GM21786 (cell line): ENCODE data around the gene FN3K.

Experiments used
- ATAC-seq: cut with Tn5 transposase; IDR thresholded peaks from one replicate; pipeline ENCODE4 v1.9.1; 2021; ENCODE audit not compliant: unreplicated experiment

The FN3K gene

DNA sequence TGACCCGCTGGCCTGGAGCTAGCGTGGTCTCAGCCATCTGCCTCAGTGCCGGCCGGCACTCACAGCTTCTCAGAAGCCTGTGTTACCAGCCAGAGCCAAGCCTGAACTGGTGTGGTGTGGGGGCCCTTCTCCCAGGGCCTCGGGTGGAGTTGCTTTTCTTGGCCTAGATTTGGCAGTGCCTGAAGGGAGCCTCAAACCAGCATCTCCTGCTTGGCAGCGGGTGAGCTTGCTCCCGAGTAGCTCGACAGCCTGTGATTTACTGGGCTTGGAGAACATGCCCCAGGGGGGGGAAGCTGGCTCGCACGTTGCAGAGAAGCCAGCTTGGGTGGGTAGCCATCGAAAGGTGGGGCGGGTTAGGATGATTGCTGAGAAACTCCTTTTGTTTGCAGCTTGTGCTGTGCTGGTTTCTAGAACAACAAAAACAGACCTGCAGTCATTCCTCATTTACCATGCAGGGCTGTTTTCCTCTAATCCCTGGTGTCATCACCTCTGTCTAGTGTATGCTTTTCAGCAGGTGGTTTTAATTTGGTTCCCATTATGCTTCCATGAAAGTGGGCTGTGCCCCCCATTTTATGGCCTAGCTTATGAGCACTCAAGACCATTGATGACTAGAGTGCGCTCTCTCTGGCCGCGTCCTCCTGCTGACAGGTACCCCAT is 58.7 kb downstream of the FN3K start:
- no peak for ATAC-seq

DNA sequence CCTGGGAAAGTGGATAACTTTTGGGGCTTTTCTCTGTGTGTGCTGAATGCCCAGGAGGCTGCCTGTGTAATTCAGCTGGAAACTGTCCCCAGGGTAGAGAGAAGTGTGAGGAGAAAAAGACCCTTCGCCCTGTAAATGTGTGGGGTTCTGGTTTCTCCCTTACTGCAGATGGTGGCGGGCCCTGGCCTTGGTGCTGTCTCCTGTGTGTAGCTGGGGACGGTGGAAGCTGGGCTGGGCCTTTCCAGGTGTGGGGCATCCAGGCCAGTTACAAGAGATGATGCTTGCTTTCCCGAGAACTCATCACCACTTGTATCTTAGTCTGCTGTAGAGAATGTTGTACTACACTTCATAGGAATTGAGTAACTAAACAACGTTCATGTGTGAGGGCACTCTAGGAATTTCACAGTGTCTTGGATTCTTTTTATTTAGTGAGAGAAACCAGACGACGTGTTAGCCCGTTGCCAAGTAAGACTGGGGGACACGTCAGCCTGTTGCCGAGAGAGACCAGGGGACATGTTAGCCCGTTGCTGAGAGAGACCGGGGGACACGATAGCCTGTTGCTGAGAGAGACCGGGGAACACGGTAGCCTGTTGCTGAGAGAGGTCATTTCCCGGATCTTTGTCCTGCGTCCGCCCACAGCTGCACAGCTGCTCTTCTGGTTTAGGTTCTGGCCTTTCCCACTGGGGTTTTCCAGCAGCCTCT is 59.5 kb downstream of the FN3K start:
- no peak for ATAC-seq

DNA sequence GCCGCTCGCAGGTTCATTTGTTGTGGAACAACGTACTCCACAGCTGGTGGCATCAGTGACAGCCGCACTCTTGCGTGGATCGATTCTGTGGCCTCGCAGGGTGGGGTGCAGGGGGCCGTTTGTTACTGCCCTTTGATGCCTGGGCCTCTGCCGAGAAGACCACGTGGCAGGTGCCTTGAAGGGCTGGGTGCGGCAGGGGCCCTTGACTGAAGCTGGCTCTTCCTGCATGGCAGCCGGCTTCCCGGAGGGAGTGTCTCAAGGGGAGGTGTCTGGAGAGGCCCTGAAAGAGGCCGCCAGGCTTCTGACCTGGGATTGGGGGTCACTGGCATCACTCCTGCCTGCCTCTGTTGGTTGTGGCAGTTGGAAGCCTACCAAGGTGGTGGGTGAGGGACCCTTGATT is 60.2 kb downstream of the FN3K start:
- ATAC-seq = no peak

DNA sequence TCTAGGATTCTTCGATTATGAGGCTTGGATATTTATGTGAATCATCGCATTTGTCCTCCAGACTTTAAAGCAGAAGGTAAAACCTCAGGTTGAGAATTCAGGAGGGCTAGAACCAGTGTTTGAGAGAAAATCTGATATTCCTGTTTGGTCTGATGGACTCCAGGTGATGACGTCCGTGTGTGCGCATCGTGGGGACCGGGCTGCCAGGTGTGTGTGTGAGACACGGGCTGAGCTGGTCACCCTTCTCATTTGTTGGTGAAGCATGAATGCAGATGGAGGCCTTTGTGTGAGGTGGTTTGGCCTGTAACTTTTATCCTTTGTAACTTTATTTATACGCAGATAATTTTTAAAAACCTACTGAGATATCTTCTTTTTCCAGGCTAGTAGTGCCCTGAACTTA is 61.6 kb downstream of the FN3K start:
- no peak for ATAC-seq

DNA sequence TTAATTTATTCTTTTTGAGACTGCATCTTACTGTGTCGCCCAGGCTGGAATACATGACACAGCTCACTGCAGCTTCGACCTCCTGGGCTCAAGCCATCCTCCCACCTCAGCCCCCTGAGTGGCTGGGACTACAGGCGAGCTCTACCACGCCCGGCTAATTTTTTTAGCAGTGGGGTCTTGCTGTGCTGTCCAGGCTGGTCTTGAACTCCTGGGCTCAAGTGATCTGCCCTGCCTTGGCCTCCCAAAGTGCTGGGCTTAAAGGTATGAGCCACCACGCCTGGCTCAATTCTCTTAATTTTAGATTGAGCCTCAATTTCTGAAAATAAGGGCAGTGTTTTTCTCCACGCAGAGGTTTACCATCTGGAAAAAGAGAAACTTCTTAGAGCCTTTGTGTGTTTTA is 63.3 kb downstream of the FN3K start:
- no peak for ATAC-seq

DNA sequence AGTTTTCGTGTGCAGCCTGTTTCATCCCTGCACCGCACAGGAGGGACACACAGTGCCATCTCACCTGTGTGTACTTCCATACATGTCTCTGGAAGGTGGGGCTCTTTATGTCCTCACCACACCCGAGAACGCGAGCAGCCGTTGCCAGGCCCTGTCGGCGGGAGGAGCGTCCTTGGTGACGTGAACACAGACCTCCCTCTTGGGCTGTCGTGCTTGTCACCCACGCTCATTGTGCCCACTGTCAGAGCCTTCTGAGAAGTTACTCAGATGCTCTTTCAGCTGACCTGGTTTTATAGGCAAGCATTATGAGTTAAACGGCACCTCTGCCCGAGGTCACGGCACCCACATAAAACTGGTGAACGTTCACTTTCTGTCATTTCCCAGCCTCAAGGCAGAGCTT is 64.2 kb downstream of the FN3K start:
- no peak for ATAC-seq
